Measurements from ENCODE around the gene AMN.

Gene AMN

GRCh38 chr14:102897299-102898027 is 25.0 kb upstream of the AMN start:
- Histone ChIP-seq H3K36me3 (peaks cover 0 to 39% (median 3%) of the 10 kb centered on the region in 3 donors), H3K27me3 (no peaks in the 10 kb centered on the region), H3K27ac (no peak overlapping the region), H3K9me3 (no peaks in the 10 kb centered on the region), H3K4me1 (no peaks in the 10 kb centered on the region), H3K4me3 (no peak overlapping the region)
- no peak for TF ChIP-seq CTCF (IDR thresholded peaks at IDR 0.05)
- intact Hi-C loops (cut with DNase I; ENCODE audit: low total_unique reads) = no loop called here
- DNase-seq = no peak

- Histone ChIP-seq H3K4me1 (no peaks in the 10 kb centered on the region), H3K27me3 (no peaks in the 10 kb centered on the region), H3K9me3 (no peaks in the 10 kb centered on the region), H3K27ac (no peak overlapping the region), H3K4me3 (no peak overlapping the region), H3K36me3 (peaks cover 3 to 42% (median 4%) of the 10 kb centered on the region in 3 donors)
- TF ChIP-seq CTCF (IDR thresholded peaks at IDR 0.05) = no peak
- no peak for DNase-seq
- intact Hi-C loops (cut with DNase I; ENCODE audit: low total_unique reads) = no loop called here
Observed at GRCh38 chr14:102898298-102898697, 24.2 kb upstream of the AMN start.

GRCh38 chr14:102898776-102899515 is 23.5 kb upstream of the AMN start:
- Histone ChIP-seq H3K27ac (no peak overlapping the region), H3K27me3 (no peaks in the 10 kb centered on the region), H3K4me3 (no peak overlapping the region), H3K4me1 (no peaks in the 10 kb centered on the region), H3K36me3 (peaks cover 7 to 49% (median 10%) of the 10 kb centered on the region in 3 donors), H3K9me3 (no peaks in the 10 kb centered on the region)
- no peak for DNase-seq
- intact Hi-C loops (cut with DNase I; ENCODE audit: low total_unique reads) = no loop called here
- no peak for TF ChIP-seq CTCF (IDR thresholded peaks at IDR 0.05)

- intact Hi-C loops (cut with DNase I; ENCODE audit: low total_unique reads) = no loop called here
- H3K4me1 ChIP-seq = no peaks in the 10 kb centered on the region
- no peak for TF ChIP-seq CTCF (IDR thresholded peaks at IDR 0.05)
- no peak overlapping the region for H3K4me3 ChIP-seq
- H3K9me3 ChIP-seq = no peaks in the 10 kb centered on the region
- H3K36me3 ChIP-seq = peaks cover 8 to 52% (median 12%) of the 10 kb centered on the region in 3 donors
- no peaks in the 10 kb centered on the region for H3K27me3 ChIP-seq
- no peak for DNase-seq
- no peak overlapping the region for H3K27ac ChIP-seq
Observed at GRCh38 chr14:102899516-102899900, 23.0 kb upstream of the AMN start.

GRCh38 chr14:102900631-102901571 is 21.6 kb upstream of the AMN start:
- Histone ChIP-seq H3K4me3 (no peak overlapping the region), H3K27ac (no peak overlapping the region), H3K27me3 (no peaks in the 10 kb centered on the region), H3K9me3 (no peaks in the 10 kb centered on the region), H3K36me3 (peaks cover 8 to 55% (median 22%) of the 10 kb centered on the region in 3 donors), H3K4me1 (no peaks in the 10 kb centered on the region)
- DNase-seq = no peak
- TF ChIP-seq CTCF (IDR thresholded peaks at IDR 0.05) = no peak
- intact Hi-C loops (cut with DNase I; ENCODE audit: low total_unique reads) = no loop called here

All from tibial artery (tissue), 4 donors.